Measurements from ENCODE around the gene SEZ6L.

DNA sequence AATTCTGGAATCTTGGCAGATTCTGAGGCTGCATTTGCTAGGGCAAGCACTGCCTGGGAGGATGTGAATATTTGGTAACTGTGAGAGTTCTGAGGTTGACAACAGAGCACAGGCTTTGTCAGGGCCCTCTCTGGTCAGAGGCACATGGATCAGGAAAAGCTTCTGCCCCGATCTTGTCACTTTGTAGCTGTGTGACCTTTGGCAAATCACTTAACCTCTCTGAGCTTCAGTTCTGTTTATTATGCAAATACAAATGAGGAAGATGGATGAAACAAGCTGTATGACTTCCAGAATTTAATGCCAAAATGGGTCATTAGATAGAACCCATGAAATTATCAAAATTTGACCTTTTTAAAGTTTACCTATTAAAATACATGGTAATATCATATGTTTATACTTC, 94.9 kb downstream of the SEZ6L start:
- TF ChIP-seq, protein P1, sequence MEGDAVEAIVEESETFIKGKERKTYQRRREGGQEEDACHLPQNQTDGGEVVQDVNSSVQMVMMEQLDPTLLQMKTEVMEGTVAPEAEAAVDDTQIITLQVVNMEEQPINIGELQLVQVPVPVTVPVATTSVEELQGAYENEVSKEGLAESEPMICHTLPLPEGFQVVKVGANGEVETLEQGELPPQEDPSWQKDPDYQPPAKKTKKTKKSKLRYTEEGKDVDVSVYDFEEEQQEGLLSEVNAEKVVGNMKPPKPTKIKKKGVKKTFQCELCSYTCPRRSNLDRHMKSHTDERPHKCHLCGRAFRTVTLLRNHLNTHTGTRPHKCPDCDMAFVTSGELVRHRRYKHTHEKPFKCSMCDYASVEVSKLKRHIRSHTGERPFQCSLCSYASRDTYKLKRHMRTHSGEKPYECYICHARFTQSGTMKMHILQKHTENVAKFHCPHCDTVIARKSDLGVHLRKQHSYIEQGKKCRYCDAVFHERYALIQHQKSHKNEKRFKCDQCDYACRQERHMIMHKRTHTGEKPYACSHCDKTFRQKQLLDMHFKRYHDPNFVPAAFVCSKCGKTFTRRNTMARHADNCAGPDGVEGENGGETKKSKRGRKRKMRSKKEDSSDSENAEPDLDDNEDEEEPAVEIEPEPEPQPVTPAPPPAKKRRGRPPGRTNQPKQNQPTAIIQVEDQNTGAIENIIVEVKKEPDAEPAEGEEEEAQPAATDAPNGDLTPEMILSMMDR (IDR thresholded peaks at IDR 0.05; ENCODE audit: borderline replicate concordance, extremely low read depth, low read length, poor library complexity, severe bottlenecking), result no peak
- no peak for TF ChIP-seq EZH2 (IDR thresholded peaks at IDR 0.05; ENCODE audit: borderline replicate concordance, low read depth, low read length, severe bottlenecking)

Measured in DND-41 (cell line).